ENCODE data around the gene ECT2L.

ECT2L gene

GRCh38 chr6:138803331-138803730 is 7.4 kb downstream of the ECT2L start:
- in situ Hi-C loops (cut with MboI; ENCODE audit: low sequenced_read_pairs) = no loop called here

- in situ Hi-C loops (cut with MboI; ENCODE audit: low sequenced_read_pairs) = no loop called here
Measured at GRCh38 chr6:138803861-138804260, 8.0 kb downstream of the ECT2L start.

GRCh38 chr6:138805016-138805765 is 9.3 kb downstream of the ECT2L start:
- in situ Hi-C loops (cut with MboI; ENCODE audit: low sequenced_read_pairs) = no loop called here

- in situ Hi-C loops (cut with MboI; ENCODE audit: low sequenced_read_pairs) = no loop called here
Measured at GRCh38 chr6:138806889-138807288, 11.0 kb downstream of the ECT2L start.

- in situ Hi-C loops (cut with MboI; ENCODE audit: low sequenced_read_pairs) = no loop called here
Measured at GRCh38 chr6:138809677-138810076, 13.8 kb downstream of the ECT2L start.

GRCh38 chr6:138811866-138812265 is 16.0 kb downstream of the ECT2L start:
- in situ Hi-C loops (cut with MboI; ENCODE audit: low sequenced_read_pairs) = no loop called here

- in situ Hi-C loops (cut with MboI; ENCODE audit: low sequenced_read_pairs) = no loop called here
Measured at GRCh38 chr6:138814179-138814834, 18.4 kb downstream of the ECT2L start.

- in situ Hi-C loops (cut with MboI; ENCODE audit: low sequenced_read_pairs) = loop anchor here (5.0 kb wide), 1 partner anchor 552 kb away; no protein-coding TSS in a partner anchor
Measured at GRCh38 chr6:138815221-138815620, 19.3 kb downstream of the ECT2L start.

- in situ Hi-C loops (cut with MboI; ENCODE audit: low sequenced_read_pairs) = loop anchor here (5.0 kb wide), 1 partner anchor 551 kb away; no protein-coding TSS in a partner anchor
Measured at GRCh38 chr6:138815797-138816528, 20.1 kb downstream of the ECT2L start.

GRCh38 chr6:138817799-138818198 is 21.9 kb downstream of the ECT2L start:
- in situ Hi-C loops (cut with MboI; ENCODE audit: low sequenced_read_pairs) = loop anchor here (5.0 kb wide), 1 partner anchor 550 kb away; no protein-coding TSS in a partner anchor

- in situ Hi-C loops (cut with MboI; ENCODE audit: low sequenced_read_pairs) = loop anchor here (5.0 kb wide), 1 partner anchor 549 kb away; no protein-coding TSS in a partner anchor
Measured at GRCh38 chr6:138818496-138819194, 22.8 kb downstream of the ECT2L start.

- in situ Hi-C loops (cut with MboI; ENCODE audit: low sequenced_read_pairs) = no loop called here
Measured at GRCh38 chr6:138821519-138821918, 25.6 kb downstream of the ECT2L start.

GRCh38 chr6:138824482-138825144 is 28.7 kb downstream of the ECT2L start:
- in situ Hi-C loops (cut with MboI; ENCODE audit: low sequenced_read_pairs) = no loop called here

GRCh38 chr6:138830248-138830647 is 34.4 kb downstream of the ECT2L start:
- in situ Hi-C loops (cut with MboI; ENCODE audit: low sequenced_read_pairs) = no loop called here

- in situ Hi-C loops (cut with MboI; ENCODE audit: low sequenced_read_pairs) = no loop called here
Measured at GRCh38 chr6:138832182-138832581, 36.3 kb downstream of the ECT2L start.

GRCh38 chr6:138833816-138834539 is 38.1 kb downstream of the ECT2L start:
- in situ Hi-C loops (cut with MboI; ENCODE audit: low sequenced_read_pairs) = no loop called here

- in situ Hi-C loops (cut with MboI; ENCODE audit: low sequenced_read_pairs) = no loop called here
Measured at GRCh38 chr6:138837246-138837645, 41.4 kb downstream of the ECT2L start.

GRCh38 chr6:138844192-138844591 is 48.3 kb downstream of the ECT2L start:
- in situ Hi-C loops (cut with MboI; ENCODE audit: low sequenced_read_pairs) = no loop called here

GRCh38 chr6:138847884-138848283 is 52.0 kb downstream of the ECT2L start:
- in situ Hi-C loops (cut with MboI; ENCODE audit: low sequenced_read_pairs) = no loop called here

GRCh38 chr6:138848461-138848860 is 52.6 kb downstream of the ECT2L start:
- in situ Hi-C loops (cut with MboI; ENCODE audit: low sequenced_read_pairs) = no loop called here
